Mesenchymal stem cell (in vitro differentiated cells and primary cell): Measurements from ENCODE around the gene RNF150.

Experiments used
- DNase-seq: peaks from one replicate; pipeline ENCODE4 v3.0.0-alpha.2; 2013
- H2AFZ ChIP-seq: one replicate; pipeline ENCODE4 v1.6.1; 2013; ENCODE audit warnings: low read depth, mild to moderate bottlenecking, control low read depth, inconsistent platforms, low read length, moderate library complexity
- H2AK5ac ChIP-seq: 2 replicates; pipeline ENCODE4 v1.6.1; 2013; ENCODE audit warnings: low read length, moderate library complexity, mild to moderate bottlenecking, inconsistent platforms; ENCODE audit not compliant: severe bottlenecking
- H2BK120ac ChIP-seq: one replicate; pipeline ENCODE4 v1.6.1; 2013; ENCODE audit warnings: low read depth, mild to moderate bottlenecking, inconsistent platforms, low read length, moderate library complexity
- H2BK12ac ChIP-seq, 2 experiments: one replicate each; pipeline ENCODE4 v1.6.1; 2013; ENCODE audit warnings: inconsistent platforms in 2 of 2, low read length in 2 of 2, mild to moderate bottlenecking in 2 of 2, moderate library complexity in 2 of 2, control low read depth in 1 of 2
- H2BK15ac ChIP-seq: one replicate; pipeline ENCODE4 v1.6.1; 2013; ENCODE audit warnings: mild to moderate bottlenecking, low read depth, inconsistent platforms; ENCODE audit not compliant: poor library complexity, severe bottlenecking
- H2BK5ac ChIP-seq: 2 replicates; pipeline ENCODE4 v1.6.1; 2013; ENCODE audit warnings: low read depth, mild to moderate bottlenecking, low read length, control low read depth, inconsistent platforms; ENCODE audit not compliant: poor library complexity, severe bottlenecking
- H3K14ac ChIP-seq, 2 experiments: one replicate each; pipeline ENCODE4 v1.6.1; 2013; ENCODE audit warnings: inconsistent platforms in 2 of 2, low read length in 2 of 2, control low read depth in 1 of 2, mild to moderate bottlenecking in 1 of 2, moderate library complexity in 1 of 2
- H3K18ac ChIP-seq, 2 experiments: one replicate each; pipeline ENCODE4 v1.6.1; 2013; ENCODE audit warnings: inconsistent platforms in 2 of 2, low read length in 2 of 2, control low read depth in 1 of 2, low read depth in 1 of 2, mild to moderate bottlenecking in 1 of 2
- H3K23ac ChIP-seq, 2 experiments: one replicate each; pipeline ENCODE4 v1.6.1; 2013; ENCODE audit warnings: inconsistent platforms in 2 of 2, low read length in 2 of 2, mild to moderate bottlenecking in 2 of 2, moderate library complexity in 2 of 2, control low read depth in 1 of 2
- H3K27ac ChIP-seq: 2 replicates; pipeline ENCODE4 v1.5.1; 2013; ENCODE audit warnings: mild to moderate bottlenecking, moderate library complexity, low read length, control low read depth, inconsistent platforms; ENCODE audit not compliant: poor library complexity, severe bottlenecking
- H3K27me3 ChIP-seq, 2 experiments: 2 replicates each; pipeline versions ENCODE4 v1.6.1 to v1.7.0; 2013; ENCODE audit warnings: low read length in 2 of 2, mild to moderate bottlenecking in 2 of 2, moderate library complexity in 2 of 2, control low read depth in 1 of 2, inconsistent platforms in 1 of 2; ENCODE audit not compliant: control insufficient read depth in 1 of 2, insufficient read depth in 1 of 2
- H3K36me3 ChIP-seq, 2 experiments: 2 replicates each; pipeline versions ENCODE4 v1.6.1 to v1.7.0; 2013; ENCODE audit warnings: low read length in 2 of 2, control low read depth in 1 of 2, inconsistent platforms in 1 of 2, low read depth in 1 of 2, mild to moderate bottlenecking in 1 of 2; ENCODE audit not compliant: insufficient read depth in 2 of 2, control insufficient read depth in 1 of 2
- H3K4ac ChIP-seq, 2 experiments: one replicate each; pipeline ENCODE4 v1.6.1; 2013; ENCODE audit warnings: inconsistent platforms in 2 of 2, low read length in 2 of 2, mild to moderate bottlenecking in 2 of 2, moderate library complexity in 2 of 2, control low read depth in 1 of 2, low read depth in 1 of 2
- H3K4me1 ChIP-seq: 2 replicates; pipeline ENCODE4 v1.6.1; 2013; ENCODE audit warnings: low read depth, low read length, control low read depth; ENCODE audit not compliant: control insufficient read depth, insufficient read depth
- H3K4me2 ChIP-seq: 2 replicates; pipeline ENCODE4 v1.6.1; 2013; ENCODE audit warnings: low read length, mild to moderate bottlenecking, inconsistent platforms; ENCODE audit not compliant: poor library complexity, severe bottlenecking
- H3K4me3 ChIP-seq, 2 experiments: 2 replicates each; pipeline versions ENCODE4 v1.5.1 to v1.7.0; 2013; ENCODE audit warnings: low read length in 2 of 2, mild to moderate bottlenecking in 2 of 2, control low read depth in 1 of 2, low read depth in 1 of 2; ENCODE audit not compliant: insufficient read depth in 1 of 2
- H3K79me1 ChIP-seq: replicated peaks from 2 replicates; pipeline ENCODE4 v1.6.1; 2013; ENCODE audit warnings: mild to moderate bottlenecking, control low read depth, low read length, inconsistent platforms; ENCODE audit not compliant: poor library complexity, severe bottlenecking
- H3K9ac ChIP-seq: 2 replicates; pipeline ENCODE4 v1.7.0; 2013; ENCODE audit warnings: mild to moderate bottlenecking, low read length, moderate library complexity
- H3K9me3 ChIP-seq: 2 replicates; pipeline ENCODE4 v1.7.0; 2013; ENCODE audit warnings: mild to moderate bottlenecking, low read length; ENCODE audit not compliant: control insufficient read depth
- H4K8ac ChIP-seq: one replicate; pipeline ENCODE4 v1.6.1; 2013; ENCODE audit warnings: inconsistent platforms, mild to moderate bottlenecking, low read length, moderate library complexity
- H4K91ac ChIP-seq: one replicate; pipeline ENCODE4 v1.6.1; 2013; ENCODE audit warnings: mild to moderate bottlenecking, low read length, inconsistent platforms
- WGBS: methylation state at CpG from one replicate; pipeline ENCODE4 v1.1.7; 2013; ENCODE audit warnings: mixed read lengths; 5-methylcytosine and 5-hydroxymethylcytosine counted together

The RNF150 gene

DNA sequence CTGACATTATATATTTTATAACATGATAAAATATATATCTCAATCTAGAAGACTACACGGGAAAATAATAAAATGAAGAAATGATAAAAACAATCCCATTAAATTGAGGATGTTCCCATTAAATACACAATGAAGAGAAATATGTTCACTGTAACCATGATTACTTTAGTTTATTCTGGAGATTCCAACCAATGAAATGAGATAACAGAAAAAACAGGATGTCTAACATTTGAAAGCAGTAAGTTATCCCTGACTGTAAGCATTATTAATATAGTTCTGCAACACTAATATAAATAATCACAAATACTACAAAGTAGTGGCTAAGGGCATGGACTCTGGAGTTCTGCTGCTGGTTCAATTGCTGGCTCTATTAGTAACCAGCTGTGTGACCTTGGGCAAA, 169.4 kb downstream of the RNF150 start:
- Histone ChIP-seq H3K4ac (no peak overlapping the region), H3K9me3 (no peaks in the 10 kb centered on the region), H2AFZ (no peak overlapping the region), H4K8ac (no peak overlapping the region), H2BK15ac (no peak overlapping the region), H3K4me1 (no peaks in the 10 kb centered on the region), H3K36me3 (no peaks in the 10 kb centered on the region), H3K27me3 (no peaks in the 10 kb centered on the region), H3K18ac (no peak overlapping the region), H2BK5ac (no peak overlapping the region), H3K4me3 (no peak overlapping the region), H2BK12ac (no peak overlapping the region), H3K23ac (no peak overlapping the region), H3K79me1 (no peaks in the 10 kb centered on the region), H2BK120ac (no peak overlapping the region), H3K9ac (no peak overlapping the region), H4K91ac (no peak overlapping the region), H3K14ac (no peak overlapping the region), H2AK5ac (no peak overlapping the region), H3K4me2 (no peak overlapping the region), H3K27ac (no peak overlapping the region)
- no peak for DNase-seq
- no CpG with 5 or more reads among the region's 1 CpG for WGBS

GRCh38 chr4:140955641-140956040, 177.6 kb downstream of the RNF150 start:
- H2AK5ac ChIP-seq = no peak overlapping the region
- peaks cover 2% of the 10 kb centered on the region for H3K79me1 ChIP-seq
- no peaks in the 10 kb centered on the region for H3K36me3 ChIP-seq
- H2AFZ ChIP-seq = no peak overlapping the region
- no peak for DNase-seq
- H2BK5ac ChIP-seq = no peak overlapping the region
- no peak overlapping the region for H4K91ac ChIP-seq
- no peak overlapping the region for H3K27ac ChIP-seq
- no peak overlapping the region for H3K4me3 ChIP-seq
- H4K8ac ChIP-seq = no peak overlapping the region
- no peak overlapping the region for H3K4me2 ChIP-seq
- no peaks in the 10 kb centered on the region for H3K4me1 ChIP-seq
- H2BK15ac ChIP-seq = no peak overlapping the region
- no peak overlapping the region for H2BK12ac ChIP-seq
- no peak overlapping the region for H2BK120ac ChIP-seq
- H3K14ac ChIP-seq = no peak overlapping the region
- H3K27me3 ChIP-seq = no peaks in the 10 kb centered on the region
- H3K23ac ChIP-seq = no peak overlapping the region
- no CpG with 5 or more reads among the region's 1 CpG for WGBS
- H3K9me3 ChIP-seq = peaks cover 6% of the 10 kb centered on the region
- no peak overlapping the region for H3K9ac ChIP-seq
- no peak overlapping the region for H3K4ac ChIP-seq
- H3K18ac ChIP-seq = no peak overlapping the region

- H2BK15ac ChIP-seq = no peak overlapping the region
- WGBS = 84% methylated on average over 3 of the region's 3 CpGs
- no peak overlapping the region for H3K4ac ChIP-seq
- H2BK12ac ChIP-seq = no peak overlapping the region
- H3K27me3 ChIP-seq = no peaks in the 10 kb centered on the region
- H2AFZ ChIP-seq = no peak overlapping the region
- no peak overlapping the region for H3K14ac ChIP-seq
- no peak overlapping the region for H3K9ac ChIP-seq
- no peak overlapping the region for H2BK120ac ChIP-seq
- no peak overlapping the region for H4K91ac ChIP-seq
- no peak overlapping the region for H2AK5ac ChIP-seq
- H3K79me1 ChIP-seq = peaks cover 2% of the 10 kb centered on the region
- no peak overlapping the region for H3K4me3 ChIP-seq
- H3K9me3 ChIP-seq = peaks cover 6% of the 10 kb centered on the region
- DNase-seq = peak; percentile 35
- H3K4me2 ChIP-seq = no peak overlapping the region
- H4K8ac ChIP-seq = no peak overlapping the region
- no peak overlapping the region for H3K18ac ChIP-seq
- no peaks in the 10 kb centered on the region for H3K36me3 ChIP-seq
- no peak overlapping the region for H3K27ac ChIP-seq
- no peaks in the 10 kb centered on the region for H3K4me1 ChIP-seq
- no peak overlapping the region for H3K23ac ChIP-seq
- no peak overlapping the region for H2BK5ac ChIP-seq
These were observed 180.6 kb downstream of the RNF150 start for GRCh38 chr4:140952717-140953116.

- no peaks in the 10 kb centered on the region for H3K27me3 ChIP-seq
- no peak overlapping the region for H2AK5ac ChIP-seq
- peak overlapping the region in 1 of 2 experiments; percentile 79 for H2BK12ac ChIP-seq
- no peak overlapping the region for H3K23ac ChIP-seq
- no peak overlapping the region for H3K4ac ChIP-seq
- peak overlapping the region in 1 of 2 experiments; percentile 55 for H3K18ac ChIP-seq
- no peaks in the 10 kb centered on the region for H3K79me1 ChIP-seq
- H3K4me2 ChIP-seq = no peak overlapping the region
- no peak overlapping the region for H2AFZ ChIP-seq
- H3K14ac ChIP-seq = no peak overlapping the region
- H2BK15ac ChIP-seq = no peak overlapping the region
- no peak overlapping the region for H3K27ac ChIP-seq
- H3K9ac ChIP-seq = no peak overlapping the region
- 92% methylated on average over 6 of the region's 7 CpGs for WGBS
- no peak overlapping the region for H3K4me3 ChIP-seq
- H3K4me1 ChIP-seq = peaks cover 4% of the 10 kb centered on the region
- H2BK5ac ChIP-seq = no peak overlapping the region
- no peak overlapping the region for H2BK120ac ChIP-seq
- H4K91ac ChIP-seq = peak overlapping the region; percentile 84
- H3K9me3 ChIP-seq = no peaks in the 10 kb centered on the region
- H3K36me3 ChIP-seq = peaks cover 0 to 3% of the 10 kb centered on the region in 2 experiments
- H4K8ac ChIP-seq = no peak overlapping the region
- DNase-seq = no peak
These were observed 185.8 kb downstream of the RNF150 start for GRCh38 chr4:140947506-140947905.
